Measurements from ENCODE around the gene IRS2.

IRS2 gene

DNA sequence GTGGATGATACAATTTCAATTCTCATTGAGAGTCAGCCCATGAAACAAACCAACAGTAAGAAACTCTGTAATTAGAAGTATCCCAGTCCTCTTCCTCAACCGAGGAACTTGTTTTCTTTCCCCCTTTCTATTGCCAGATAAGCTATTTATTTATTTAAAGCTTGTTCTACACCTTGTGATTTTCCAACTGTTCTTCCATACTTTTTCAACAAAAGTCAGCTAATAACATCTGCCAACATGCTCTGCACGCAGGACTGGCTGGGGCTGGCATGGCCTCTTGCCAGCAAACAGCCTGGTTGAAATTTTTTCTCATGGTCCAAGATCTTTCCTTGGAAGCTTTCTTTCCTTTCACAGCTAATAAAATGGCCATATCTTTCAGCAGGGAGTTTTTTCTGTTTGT is 2.9 kb upstream of the IRS2 start:
- H3K4me3 ChIP-seq (ENCODE audit: low read depth, low read length): no peak overlapping the region
- TF ChIP-seq, protein P1, sequence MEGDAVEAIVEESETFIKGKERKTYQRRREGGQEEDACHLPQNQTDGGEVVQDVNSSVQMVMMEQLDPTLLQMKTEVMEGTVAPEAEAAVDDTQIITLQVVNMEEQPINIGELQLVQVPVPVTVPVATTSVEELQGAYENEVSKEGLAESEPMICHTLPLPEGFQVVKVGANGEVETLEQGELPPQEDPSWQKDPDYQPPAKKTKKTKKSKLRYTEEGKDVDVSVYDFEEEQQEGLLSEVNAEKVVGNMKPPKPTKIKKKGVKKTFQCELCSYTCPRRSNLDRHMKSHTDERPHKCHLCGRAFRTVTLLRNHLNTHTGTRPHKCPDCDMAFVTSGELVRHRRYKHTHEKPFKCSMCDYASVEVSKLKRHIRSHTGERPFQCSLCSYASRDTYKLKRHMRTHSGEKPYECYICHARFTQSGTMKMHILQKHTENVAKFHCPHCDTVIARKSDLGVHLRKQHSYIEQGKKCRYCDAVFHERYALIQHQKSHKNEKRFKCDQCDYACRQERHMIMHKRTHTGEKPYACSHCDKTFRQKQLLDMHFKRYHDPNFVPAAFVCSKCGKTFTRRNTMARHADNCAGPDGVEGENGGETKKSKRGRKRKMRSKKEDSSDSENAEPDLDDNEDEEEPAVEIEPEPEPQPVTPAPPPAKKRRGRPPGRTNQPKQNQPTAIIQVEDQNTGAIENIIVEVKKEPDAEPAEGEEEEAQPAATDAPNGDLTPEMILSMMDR (conservative IDR thresholded peaks at IDR 0.05; ENCODE audit: low read depth, low read length): no peak
- DNase-seq (ENCODE audit: low read depth): no peak

DNA sequence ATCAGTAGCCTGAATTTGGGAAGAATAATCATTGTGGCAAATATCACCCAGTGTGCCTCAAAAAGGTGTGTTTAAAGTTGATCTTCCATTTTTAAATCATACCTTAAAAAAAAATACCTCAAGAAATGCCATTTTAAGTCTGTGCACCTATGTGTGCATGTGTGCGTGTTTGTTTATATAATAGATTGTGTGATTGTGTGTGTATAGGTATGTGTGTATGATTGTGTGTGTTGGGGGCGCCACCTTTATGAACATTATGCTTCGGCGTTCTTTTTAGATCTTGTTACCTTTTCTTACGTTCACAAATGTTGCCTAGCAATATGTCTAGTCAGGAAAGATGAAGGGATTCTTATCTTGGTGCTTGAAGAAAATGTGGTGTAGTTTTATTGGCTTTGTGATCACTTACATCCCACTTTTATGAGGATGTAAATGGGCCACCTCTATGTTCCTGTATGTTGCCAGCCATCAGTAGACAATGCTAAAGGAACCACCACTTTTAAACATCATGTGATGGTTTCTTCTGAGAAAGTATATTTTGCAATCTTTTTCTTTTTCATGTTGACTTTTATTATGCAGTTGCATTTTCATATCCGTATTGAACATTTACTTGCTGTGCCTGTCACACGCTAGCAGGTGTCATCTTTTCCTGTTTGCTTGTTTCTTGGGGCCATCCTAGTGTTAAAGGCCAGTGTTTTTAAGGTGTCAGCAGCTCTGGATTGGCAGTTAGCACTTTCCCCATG is 2.2 kb upstream of the IRS2 start:
- TF ChIP-seq, protein P1 (conservative IDR thresholded peaks at IDR 0.05; ENCODE audit: low read depth, low read length): no peak
- no peak for DNase-seq (ENCODE audit: low read depth)
- H3K4me3 ChIP-seq (ENCODE audit: low read depth, low read length): no peak overlapping the region

DNA sequence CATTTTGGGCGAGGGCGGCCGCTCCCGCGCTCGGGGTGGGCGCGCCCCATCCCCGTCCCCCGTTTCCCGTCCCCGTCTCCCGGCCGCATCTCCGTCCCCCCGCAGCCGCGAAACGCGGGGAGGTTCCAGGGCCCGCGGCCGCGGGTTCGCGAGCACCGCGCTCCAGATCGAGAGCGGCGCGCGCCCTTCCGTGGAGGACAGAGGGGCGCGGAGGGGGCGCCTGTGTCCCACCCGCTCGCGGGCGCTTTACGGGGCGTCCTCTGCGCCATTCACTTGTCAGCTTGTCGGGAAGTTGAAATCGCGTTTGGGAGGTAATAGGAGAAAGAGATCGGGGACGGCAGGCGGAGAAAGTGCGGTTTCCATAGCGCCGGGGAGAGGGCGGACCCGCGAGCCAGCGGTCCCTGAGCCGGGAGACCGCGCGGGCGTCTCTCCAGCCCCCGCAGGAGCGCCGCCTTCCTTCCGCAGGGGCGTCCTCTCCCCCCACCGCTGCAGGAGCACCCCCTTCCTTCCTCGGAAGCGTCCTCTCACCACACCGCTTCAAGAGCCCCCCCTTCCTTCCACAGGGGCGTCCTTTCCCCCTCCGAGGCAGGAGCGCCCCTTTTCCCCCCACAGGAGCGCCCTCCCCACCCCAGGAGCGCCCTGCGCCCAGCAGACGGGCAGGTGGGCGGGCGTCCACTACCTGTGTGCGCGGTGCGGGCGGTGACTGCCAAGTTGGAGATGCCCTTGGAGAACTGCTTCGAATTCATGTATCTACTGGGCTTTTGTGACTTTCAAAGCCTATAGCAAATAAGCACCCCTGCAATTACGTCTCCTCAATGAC is 962 bp upstream of the IRS2 start:
- TF ChIP-seq, protein P1 (conservative IDR thresholded peaks at IDR 0.05; ENCODE audit: low read depth, low read length): no peak
- peak; percentile 61 for DNase-seq (ENCODE audit: low read depth)
- H3K4me3 ChIP-seq (ENCODE audit: low read depth, low read length): peak overlapping the region; percentile 73

DNA sequence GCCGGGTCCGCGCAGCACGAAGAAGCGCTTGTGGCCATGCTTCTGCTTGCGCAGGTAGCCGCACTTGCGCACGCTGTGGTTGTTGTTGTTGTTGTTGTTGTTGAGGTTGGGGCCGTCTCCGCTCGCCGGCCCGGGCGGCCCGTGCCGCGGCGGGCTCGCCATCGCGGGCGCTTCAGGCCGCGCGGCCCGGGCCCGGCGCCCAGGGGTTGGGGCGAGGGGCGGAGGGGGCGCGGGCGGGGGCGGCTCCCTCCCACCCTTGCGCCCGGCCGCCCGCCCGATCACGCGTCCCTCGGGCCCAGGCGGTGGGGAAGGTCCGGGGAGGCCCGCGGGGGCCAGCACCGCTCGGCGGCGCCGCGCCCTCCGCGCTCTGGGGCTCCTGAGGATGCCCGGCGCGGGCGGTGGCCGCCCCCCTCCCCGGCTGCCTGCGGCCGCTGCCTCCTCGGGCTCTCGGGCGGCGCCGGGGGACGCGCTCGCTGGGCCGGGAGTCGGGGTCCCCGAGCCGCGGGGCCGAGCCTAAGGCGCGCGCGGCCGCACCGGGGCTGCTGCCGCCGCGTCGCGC is 412 bp downstream of the IRS2 start:
- TF ChIP-seq, protein P1 (conservative IDR thresholded peaks at IDR 0.05; ENCODE audit: low read depth, low read length): no peak
- H3K4me3 ChIP-seq (ENCODE audit: low read depth, low read length): peak overlapping the region; percentile 65
- no peak for DNase-seq (ENCODE audit: low read depth)

DNA sequence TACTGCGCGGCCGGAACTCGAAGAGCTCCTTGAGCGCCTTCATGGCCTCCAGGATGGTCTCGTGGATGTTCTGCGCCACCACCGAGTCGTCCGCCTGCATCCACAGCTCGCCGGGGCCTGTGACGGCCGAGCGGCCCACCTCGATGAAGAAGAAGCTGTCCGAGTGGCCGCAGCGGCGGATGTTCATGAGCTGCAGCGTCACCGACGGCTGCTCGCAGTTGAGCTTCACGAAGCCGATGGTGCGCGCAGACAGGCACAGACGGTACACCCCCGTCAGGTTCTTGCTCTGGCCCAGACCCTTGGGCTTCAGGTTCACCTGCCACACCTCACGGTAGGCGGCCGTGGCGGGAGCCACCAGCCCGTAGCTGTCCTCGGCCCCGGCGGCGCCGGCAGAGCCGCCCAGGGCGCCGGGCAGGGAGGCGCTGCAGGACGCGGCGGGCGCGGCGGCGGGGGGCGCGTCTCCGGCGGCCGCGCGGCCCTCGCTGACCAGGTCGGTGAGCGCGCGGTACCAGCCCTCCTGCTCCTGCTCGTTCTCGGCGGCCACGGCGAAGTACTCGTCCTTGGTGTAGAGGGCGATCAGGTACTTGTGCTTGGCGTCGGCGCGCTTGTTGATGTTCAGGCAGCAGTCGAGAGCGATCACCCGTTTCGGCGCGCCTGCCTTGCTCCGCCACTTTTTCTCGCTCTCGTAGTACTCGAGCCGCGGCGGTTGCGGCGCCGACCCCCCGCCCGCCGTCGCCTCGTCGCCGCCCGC is 1.1 kb downstream of the IRS2 start:
- H3K4me3 ChIP-seq (ENCODE audit: low read depth, low read length): peak overlapping the region; percentile 65
- peak; percentile 85 for DNase-seq (ENCODE audit: low read depth)
- TF ChIP-seq, protein P1 (conservative IDR thresholded peaks at IDR 0.05; ENCODE audit: low read depth, low read length): no peak

DNA sequence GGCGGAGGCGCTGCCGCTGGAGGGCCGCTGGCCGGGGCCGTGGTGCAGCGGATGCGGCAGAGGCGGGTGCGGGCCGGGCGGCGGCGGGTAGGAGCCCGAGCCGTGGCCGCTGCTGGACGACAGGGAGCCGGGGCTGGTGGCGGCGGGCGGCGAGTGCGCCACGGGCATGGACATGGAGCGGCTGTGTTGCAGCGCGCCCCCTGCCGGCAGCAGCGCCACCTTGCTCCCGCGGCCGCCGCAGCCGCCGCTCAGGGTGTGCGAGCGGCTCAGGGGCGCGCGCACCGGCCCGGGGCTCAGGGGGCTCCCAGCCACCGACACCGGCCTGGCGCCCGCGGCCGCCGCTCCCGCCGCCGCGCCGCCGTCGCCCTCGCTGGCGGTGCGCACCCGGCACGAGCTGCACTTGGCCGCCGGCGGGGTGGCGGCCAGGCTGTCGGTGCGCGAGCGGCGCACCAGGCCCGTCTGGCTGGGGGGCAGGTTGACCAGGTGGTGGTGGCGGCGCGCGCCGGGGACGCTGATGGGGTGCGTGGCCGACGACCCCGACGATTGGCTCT is 1.7 kb downstream of the IRS2 start:
- TF ChIP-seq, protein P1 (conservative IDR thresholded peaks at IDR 0.05; ENCODE audit: low read depth, low read length): peak; percentile 36
- H3K4me3 ChIP-seq (ENCODE audit: low read depth, low read length): peak overlapping the region; percentile 65
- peak; percentile 80 for DNase-seq (ENCODE audit: low read depth)
